GM12892 (cell line): Measurements from ENCODE around the gene ABCA7.
A peak's percentile ranks its signal among the peaks of the same experiment; 100 is the strongest.

Source experiments
- DNase-seq: peaks from one replicate; pipeline ENCODE4 v3.0.0; 2011; ENCODE audit not compliant: insufficient read length
- FAIRE-seq: peaks from 2 replicates; lab custom pipeline; 2011; peaks lifted over from hg19 to GRCh38; lab: Jason Lieb, UNC
- POLR2A ChIP-seq: IDR thresholded peaks from 2 replicates; pipeline ENCODE4 v1.6.1; 2011; ENCODE audit warnings: low read depth, low read length, control low read depth
- POLR2AphosphoS5 ChIP-seq: IDR thresholded peaks from 2 replicates; pipeline ENCODE4 v1.6.1; 2011; ENCODE audit warnings: low read depth, low read length, control low read depth
- TAF1 ChIP-seq: IDR thresholded peaks from 2 replicates; pipeline ENCODE4 v1.6.1; 2011; ENCODE audit warnings: low read depth, mild to moderate bottlenecking, control low read depth, low read length, borderline replicate concordance

ABCA7 gene

DNA sequence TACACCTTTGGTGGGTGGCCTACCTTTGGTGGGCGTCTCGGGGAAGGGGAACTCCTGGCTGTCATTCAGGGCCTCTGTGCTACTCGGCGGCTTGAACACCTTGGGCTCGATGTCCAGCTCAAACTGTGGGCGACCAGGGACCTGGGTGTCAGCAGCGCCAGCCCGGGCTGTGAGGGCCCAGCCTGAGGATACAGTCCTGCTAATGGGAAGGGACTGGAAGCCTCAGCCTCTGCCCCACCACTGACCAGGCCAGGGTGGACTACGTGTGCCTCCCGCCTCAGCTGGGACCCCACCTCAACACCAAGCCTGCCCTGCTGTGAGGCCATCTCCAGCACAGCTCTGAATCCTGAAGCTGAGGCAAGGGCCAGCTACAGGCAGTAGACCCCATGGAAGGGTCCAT, 26.7 kb upstream of the ABCA7 start:
- TF ChIP-seq POLR2AphosphoS5 (no peak), TAF1 (no peak), POLR2A (no peak)
- DNase-seq = no peak
- no peak for FAIRE-seq

GRCh38 chr19:1014161-1015060, 25.5 kb upstream of the ABCA7 start:
- FAIRE-seq = no peak
- TF ChIP-seq POLR2A = no peak
- TF ChIP-seq POLR2AphosphoS5 = no peak
- TF ChIP-seq TAF1 = no peak
- DNase-seq = no peak

GRCh38 chr19:1015061-1015781, 24.7 kb upstream of the ABCA7 start:
- no peak for FAIRE-seq
- TF ChIP-seq POLR2AphosphoS5 (no peak), TAF1 (no peak), POLR2A (no peak)

DNA sequence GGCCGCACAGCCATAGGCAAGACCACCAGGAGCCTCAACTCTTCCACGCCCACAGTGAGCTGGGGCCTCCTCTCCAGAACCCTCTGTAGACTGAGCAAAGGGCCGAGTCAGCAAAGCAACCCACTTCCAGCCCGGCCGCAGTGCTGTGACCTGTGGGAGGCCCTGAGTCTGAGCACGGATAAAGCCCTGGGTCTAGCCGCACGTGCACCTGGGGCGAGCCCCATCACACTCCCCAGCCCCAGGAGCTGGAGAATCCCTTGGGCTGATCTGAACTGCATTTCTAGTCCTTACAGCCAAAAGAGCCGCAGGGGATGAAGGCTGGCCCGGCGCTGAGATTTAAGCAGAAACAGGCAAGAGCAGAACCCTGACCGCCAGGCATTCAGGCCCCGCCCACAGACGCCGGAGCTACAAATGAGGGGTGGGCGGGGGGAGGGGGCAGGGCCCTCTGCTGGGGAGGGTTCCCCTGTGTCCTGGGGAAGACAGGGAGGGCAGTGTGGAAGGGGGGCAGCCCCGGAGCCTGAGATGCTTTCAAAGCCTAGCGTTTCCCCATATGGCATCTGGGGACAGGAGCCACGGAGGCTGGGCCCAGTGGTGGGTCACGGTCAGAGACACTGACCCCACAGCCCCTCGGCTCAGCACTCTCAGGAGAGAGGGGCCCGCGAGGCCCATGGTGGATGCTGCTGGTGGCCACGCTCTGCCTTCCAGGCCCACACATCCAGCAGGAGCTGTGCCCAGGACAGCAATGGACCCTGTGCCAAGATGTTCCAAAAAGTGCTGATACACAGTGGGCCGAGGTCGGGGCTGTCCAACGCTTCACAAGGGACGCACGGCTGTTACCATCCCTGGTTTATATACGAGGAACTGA, 23.9 kb upstream of the ABCA7 start:
- TF ChIP-seq POLR2AphosphoS5 = no peak
- no peak for TF ChIP-seq TAF1
- TF ChIP-seq POLR2A = no peak
- no peak for FAIRE-seq
- DNase-seq = no peak

More at GRCh38 chr19:1015061-1015781, 24.7 kb upstream of the ABCA7 start:
- DNase-seq = no peak

- DNase-seq (no peak), FAIRE-seq (peak; percentile 56)
- TF ChIP-seq POLR2AphosphoS5 (no peak), POLR2A (no peak), TAF1 (no peak)
These were observed 23.2 kb upstream of the ABCA7 start for GRCh38 chr19:1016647-1017114.

DNA sequence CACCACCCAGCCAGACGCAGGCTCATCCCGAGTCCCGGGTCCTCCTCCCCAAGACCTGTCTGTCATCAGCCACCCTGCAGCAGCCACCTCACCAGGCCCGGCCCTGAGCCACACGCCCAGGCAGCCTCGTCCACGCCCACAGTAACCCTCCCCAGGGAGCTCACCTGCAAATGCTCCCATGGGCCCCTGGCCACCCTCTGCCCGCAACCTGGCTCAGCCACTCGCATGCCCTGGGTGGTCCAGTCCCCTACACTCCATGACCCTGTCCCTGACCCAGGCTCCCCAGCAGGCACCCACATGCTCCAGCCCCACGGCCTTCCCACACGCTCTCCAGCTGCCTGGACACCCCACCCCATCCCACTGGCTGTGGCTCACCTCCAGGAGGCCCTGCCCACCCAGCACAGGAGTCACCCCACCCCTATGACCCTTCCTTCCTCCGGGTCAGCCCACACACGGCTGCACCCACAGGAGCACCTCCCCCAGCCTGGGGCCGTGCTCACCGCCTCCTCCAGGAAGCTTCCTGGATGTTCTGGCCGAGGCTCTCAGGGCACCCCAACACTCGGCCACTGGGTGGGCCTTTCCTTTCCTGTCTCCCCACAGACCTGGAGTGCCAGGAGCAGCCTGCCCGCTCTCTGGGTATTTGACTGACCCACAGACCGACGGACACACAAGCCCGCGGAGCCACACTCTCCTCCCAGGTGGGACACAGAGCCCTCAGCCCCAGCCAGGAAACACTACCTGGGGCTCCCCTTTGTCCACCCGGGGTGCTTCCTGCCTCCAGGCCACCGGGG, 22.6 kb upstream of the ABCA7 start:
- TF ChIP-seq POLR2AphosphoS5 (no peak; the same call in 1 of the 2 replicates), TAF1 (no peak), POLR2A (no peak)
- DNase-seq (peak; percentile 55), FAIRE-seq (peak; percentile 64)

DNA sequence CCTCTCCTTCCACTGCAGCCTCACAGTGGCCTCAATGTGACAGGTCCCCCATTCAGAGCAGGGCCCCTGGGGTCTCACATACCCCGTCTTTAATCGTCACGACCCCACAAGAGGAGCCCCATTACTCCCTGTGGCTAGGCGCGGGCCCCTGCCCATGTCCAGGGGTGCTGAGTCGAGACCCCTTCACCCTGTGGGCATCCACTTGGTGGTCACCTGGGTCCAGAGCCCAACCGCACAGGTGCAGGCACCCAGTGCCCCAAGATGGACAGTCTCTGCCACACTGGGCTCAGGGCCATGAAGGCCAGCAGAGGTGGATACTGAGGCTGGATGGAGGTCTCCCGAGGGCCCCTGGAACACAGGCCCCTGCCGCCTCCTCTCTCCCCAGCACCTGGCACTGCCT, 22.0 kb upstream of the ABCA7 start:
- FAIRE-seq = no peak
- no peak for DNase-seq
- TF ChIP-seq POLR2AphosphoS5 (no peak), TAF1 (no peak), POLR2A (no peak)

GRCh38 chr19:1018393-1018792, 21.5 kb upstream of the ABCA7 start:
- FAIRE-seq = no peak
- TF ChIP-seq POLR2AphosphoS5 (no peak), TAF1 (no peak), POLR2A (no peak)
- DNase-seq = no peak

- TF ChIP-seq TAF1 = no peak
- no peak for TF ChIP-seq POLR2AphosphoS5
- TF ChIP-seq POLR2A = no peak
- no peak for FAIRE-seq
These were observed 20.8 kb upstream of the ABCA7 start for GRCh38 chr19:1018932-1019615.

GRCh38 chr19:1019616-1019961, 20.3 kb upstream of the ABCA7 start:
- FAIRE-seq (no peak), DNase-seq (no peak)
- TF ChIP-seq POLR2AphosphoS5 = no peak
- no peak for TF ChIP-seq POLR2A
- no peak for TF ChIP-seq TAF1

More at GRCh38 chr19:1018932-1019615, 20.8 kb upstream of the ABCA7 start:
- no peak for DNase-seq
